Measurements from ENCODE around the gene SHMT1.

DNA sequence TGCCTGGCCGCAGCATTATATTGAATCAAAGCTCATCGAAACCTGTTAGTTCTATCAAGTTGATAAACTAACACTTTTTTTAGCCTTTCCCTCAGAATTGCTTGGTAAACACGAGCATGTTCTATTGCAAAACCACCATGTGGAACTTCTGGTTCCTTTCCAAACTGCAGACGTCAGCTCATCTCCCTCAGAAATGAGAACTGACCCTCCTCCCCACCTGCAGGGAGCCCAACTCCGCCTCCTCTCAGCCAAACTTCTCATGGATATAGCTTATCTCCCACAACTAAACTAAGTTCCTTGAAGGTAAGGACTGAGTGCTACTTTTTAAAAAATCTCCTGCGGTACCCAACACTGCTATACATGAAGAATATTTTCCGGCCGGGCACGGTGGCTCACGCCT is 6.7 kb downstream of the SHMT1 start:
- TF ChIP-seq, protein P1, sequence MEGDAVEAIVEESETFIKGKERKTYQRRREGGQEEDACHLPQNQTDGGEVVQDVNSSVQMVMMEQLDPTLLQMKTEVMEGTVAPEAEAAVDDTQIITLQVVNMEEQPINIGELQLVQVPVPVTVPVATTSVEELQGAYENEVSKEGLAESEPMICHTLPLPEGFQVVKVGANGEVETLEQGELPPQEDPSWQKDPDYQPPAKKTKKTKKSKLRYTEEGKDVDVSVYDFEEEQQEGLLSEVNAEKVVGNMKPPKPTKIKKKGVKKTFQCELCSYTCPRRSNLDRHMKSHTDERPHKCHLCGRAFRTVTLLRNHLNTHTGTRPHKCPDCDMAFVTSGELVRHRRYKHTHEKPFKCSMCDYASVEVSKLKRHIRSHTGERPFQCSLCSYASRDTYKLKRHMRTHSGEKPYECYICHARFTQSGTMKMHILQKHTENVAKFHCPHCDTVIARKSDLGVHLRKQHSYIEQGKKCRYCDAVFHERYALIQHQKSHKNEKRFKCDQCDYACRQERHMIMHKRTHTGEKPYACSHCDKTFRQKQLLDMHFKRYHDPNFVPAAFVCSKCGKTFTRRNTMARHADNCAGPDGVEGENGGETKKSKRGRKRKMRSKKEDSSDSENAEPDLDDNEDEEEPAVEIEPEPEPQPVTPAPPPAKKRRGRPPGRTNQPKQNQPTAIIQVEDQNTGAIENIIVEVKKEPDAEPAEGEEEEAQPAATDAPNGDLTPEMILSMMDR (IDR thresholded peaks at IDR 0.05) = no peak
- no peak for TF ChIP-seq POLR2A (IDR thresholded peaks at IDR 0.05)
- TF ChIP-seq EP300 (IDR thresholded peaks at IDR 0.05) = no peak
- peak in 2 of 4 donors; percentile 15 to 39 for TF ChIP-seq POLR2AphosphoS5 (IDR thresholded peaks at IDR 0.05)
